IPS-18c (cell line): ENCODE measurements around the gene STK26.

Experiments used
- H3K4me3 ChIP-seq: 2 replicates; pipeline ENCODE4 v1.7.0; 2013; ENCODE audit warnings: low read depth, mild to moderate bottlenecking, low read length, moderate library complexity; ENCODE audit not compliant: insufficient read depth
- H3K9me3 ChIP-seq: one replicate; pipeline ENCODE4 v1.6.1; 2013; ENCODE audit warnings: mild to moderate bottlenecking, low read length, moderate library complexity; ENCODE audit not compliant: control insufficient read depth, insufficient read depth

STK26 gene

GRCh38 chrX:132119821-132120515 lies 96.9 kb downstream of the STK26 start:
- Histone ChIP-seq H3K9me3 (peaks cover 4% of the 10 kb centered on the region), H3K4me3 (no peak overlapping the region)

DNA sequence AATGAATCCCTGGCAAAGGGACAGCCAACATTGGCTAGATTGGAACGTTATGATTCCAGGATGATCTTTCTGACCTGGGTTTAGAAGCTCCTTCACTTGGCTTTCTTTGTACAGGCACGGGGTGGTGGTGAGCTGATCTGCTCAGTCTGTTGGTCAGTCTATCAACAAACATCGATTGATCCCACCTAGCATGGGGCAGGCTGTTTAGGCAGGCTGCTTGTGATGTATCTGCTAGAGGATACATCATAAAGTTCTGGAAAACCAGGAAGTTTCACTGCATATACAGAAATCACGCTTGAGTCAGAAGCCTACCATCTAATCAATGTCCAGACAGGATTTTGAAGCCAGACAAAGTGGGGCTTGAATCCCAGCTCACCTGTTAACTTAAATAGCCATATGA lies 97.8 kb downstream of the STK26 start:
- Histone ChIP-seq H3K4me3 (no peak overlapping the region), H3K9me3 (peaks cover 4% of the 10 kb centered on the region)
